ENCODE results near the gene LRRFIP2. TPM values are rescaled to one million over a fixed set of nuclear protein-coding genes. Genes with fewer than 3 reads are reported as not detected.
A peak's percentile ranks its signal among the peaks of the same experiment; 100 is the strongest.

Gene LRRFIP2
- total RNA-seq, 2 experiments from 2014 or later, result 27.8 to 29.0 TPM

- POLR2A ChIA-PET, result interaction anchor here (1.1 kb wide), 1 partner anchor 10 kb away, joined by 3 read pairs; no protein-coding TSS in a partner anchor
- ATAC-seq (ENCODE audit: low read depth), result no peak
These were observed 149.5 kb downstream of the LRRFIP2 start for GRCh38 chr3:37024820-37025405.

DNA sequence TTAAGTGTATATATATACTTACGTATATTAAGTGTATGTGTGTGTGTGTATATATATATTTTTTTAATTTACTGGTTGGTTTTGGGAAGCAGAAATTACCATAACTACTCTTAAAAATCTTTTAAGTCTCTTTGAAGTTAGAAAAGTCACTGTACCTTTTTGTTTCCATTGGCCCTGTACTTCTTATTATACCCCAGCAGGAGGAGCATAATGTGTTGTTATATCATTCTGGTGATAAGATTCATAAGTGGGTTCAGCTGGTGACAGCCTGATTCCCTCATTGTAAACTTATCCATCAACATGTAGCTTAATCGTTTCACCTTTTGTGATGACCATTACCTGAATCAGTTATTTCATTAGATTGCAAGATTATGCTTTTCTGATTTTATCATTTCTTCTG lies 150.3 kb downstream of the LRRFIP2 start:
- no peak overlapping the region for H3K27ac Mint-ChIP-seq
- ATAC-seq (ENCODE audit: low read depth) (no peak), DNase-seq (no peak)
- no peaks in the 10 kb centered on the region for H3K27me3 Mint-ChIP-seq
- H3K9me3 Mint-ChIP-seq, result no peaks in the 10 kb centered on the region
- H3K36me3 Mint-ChIP-seq, result peaks cover 54% of the 10 kb centered on the region
- POLR2A ChIA-PET, result interaction anchor here (1.0 to 1.1 kb wide), 2 partner anchors 11 to 32 kb away, joined by 3 read pairs; partner anchors contain the start of gene EPM2AIP1
- H3K4me3 Mint-ChIP-seq, result no peak overlapping the region
- peaks cover 10% of the 10 kb centered on the region for H3K4me1 Mint-ChIP-seq

More at GRCh38 chr3:37024820-37025405, 149.5 kb downstream of the LRRFIP2 start:
- H3K4me3 Mint-ChIP-seq, result no peak overlapping the region
- no peaks in the 10 kb centered on the region for H3K9me3 Mint-ChIP-seq
- peaks cover 53% of the 10 kb centered on the region for H3K36me3 Mint-ChIP-seq
- H3K27me3 Mint-ChIP-seq, result no peaks in the 10 kb centered on the region
- DNase-seq, result no peak
- peak overlapping the region; percentile 41 for H3K27ac Mint-ChIP-seq
- H3K4me1 Mint-ChIP-seq, result peaks cover 10% of the 10 kb centered on the region

GRCh38 chr3:37017683-37018082 lies 156.7 kb downstream of the LRRFIP2 start:
- Mint-ChIP-seq H3K4me1 (peaks cover 2% of the 10 kb centered on the region), H3K36me3 (peaks cover 45% of the 10 kb centered on the region), H3K9me3 (no peaks in the 10 kb centered on the region), H3K27me3 (no peaks in the 10 kb centered on the region), H3K4me3 (no peak overlapping the region), H3K27ac (no peak overlapping the region)
- POLR2A ChIA-PET, result no interaction called here
- ATAC-seq (ENCODE audit: low read depth) (no peak), DNase-seq (no peak)

DNA sequence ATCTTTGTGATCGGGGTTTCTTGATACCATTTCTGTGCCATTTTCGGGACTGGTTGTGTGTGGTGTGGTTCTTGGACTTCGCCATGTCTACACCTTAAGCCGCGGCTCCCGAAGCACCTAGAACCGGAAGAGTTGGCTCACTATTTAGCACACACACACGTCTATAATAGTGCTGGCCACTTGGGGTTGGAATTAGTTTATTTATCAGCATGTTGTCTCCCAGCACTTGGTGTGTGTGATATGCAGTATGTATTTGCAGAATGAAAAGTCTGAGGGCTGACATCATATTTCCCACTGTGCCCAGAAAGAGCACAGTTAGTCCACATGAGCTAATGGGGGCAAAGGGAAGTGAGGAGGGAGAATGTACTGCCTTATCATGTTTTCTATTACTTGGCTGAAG lies 157.5 kb downstream of the LRRFIP2 start:
- POLR2A ChIA-PET, result no interaction called here
- Mint-ChIP-seq H3K9me3 (no peaks in the 10 kb centered on the region), H3K36me3 (peaks cover 41% of the 10 kb centered on the region), H3K4me3 (no peak overlapping the region), H3K27me3 (no peaks in the 10 kb centered on the region), H3K4me1 (peaks cover 2% of the 10 kb centered on the region), H3K27ac (no peak overlapping the region)
- ATAC-seq (ENCODE audit: low read depth) (no peak), DNase-seq (no peak)

GRCh38 chr3:37015642-37016041 lies 158.7 kb downstream of the LRRFIP2 start:
- ATAC-seq (ENCODE audit: low read depth), result no peak
- DNase-seq, result no peak
- Mint-ChIP-seq H3K9me3 (no peaks in the 10 kb centered on the region), H3K36me3 (peaks cover 45% of the 10 kb centered on the region), H3K4me3 (no peak overlapping the region), H3K27ac (no peak overlapping the region), H3K4me1 (peaks cover 1% of the 10 kb centered on the region), H3K27me3 (no peaks in the 10 kb centered on the region)
- POLR2A ChIA-PET, result no interaction called here

DNA sequence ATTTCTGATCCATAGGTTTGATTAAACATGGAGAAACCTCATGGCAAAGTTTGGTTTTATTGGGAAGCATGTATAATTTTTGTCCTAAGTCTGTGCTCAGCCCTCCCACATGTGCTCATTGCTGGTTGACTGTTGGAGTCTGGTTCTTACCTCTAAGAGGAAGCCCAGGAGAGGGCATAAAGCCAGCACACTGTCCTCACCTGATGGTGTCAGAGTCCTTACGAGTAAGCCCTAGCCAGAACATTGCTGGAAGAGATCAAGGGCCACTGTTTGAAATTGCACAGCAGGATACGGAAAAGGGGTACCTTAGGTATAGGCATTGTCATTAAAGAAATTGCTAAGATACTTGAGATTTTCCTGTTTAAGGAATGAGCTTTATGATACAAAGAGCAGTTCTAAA lies 159.8 kb downstream of the LRRFIP2 start:
- Mint-ChIP-seq H3K4me3 (no peak overlapping the region), H3K4me1 (peaks cover 1% of the 10 kb centered on the region), H3K27ac (no peak overlapping the region), H3K36me3 (peaks cover 42% of the 10 kb centered on the region), H3K27me3 (no peaks in the 10 kb centered on the region), H3K9me3 (no peaks in the 10 kb centered on the region)
- ATAC-seq (ENCODE audit: low read depth), result no peak
- POLR2A ChIA-PET, result no interaction called here
- DNase-seq, result no peak

Other genes starting within 250 kb of the LRRFIP2 start
- gene TRANK1, start 229.5 kb downstream of the LRRFIP2 start, total RNA-seq, result 100 to 1,000 TPM in 1 of 2 experiments, 10 to 100 TPM in 1; 99.6 to 102 TPM
- 10 to 100 TPM; 26.8 to 28.6 TPM for gene EPM2AIP1, start 181.5 kb downstream of the LRRFIP2 start, total RNA-seq
- gene MLH1, start 181.1 kb downstream of the LRRFIP2 start, total RNA-seq, result 10 to 100 TPM; 52.3 to 54.0 TPM
- gene GOLGA4, start 68.7 kb upstream of the LRRFIP2 start, total RNA-seq, result 10 to 100 TPM; 40.6 to 43.3 TPM